LNCaP clone FGC (cell line): ENCODE data around the gene C2orf92.

Experiments
- DNase-seq: peaks from one replicate; pipeline ENCODE4 v3.0.0-alpha.2; 2011; ENCODE audit warnings: low read depth
- H3K4me3 ChIP-seq: 2 replicates; pipeline ENCODE4 v1.5.1; 2011; ENCODE audit warnings: mild to moderate bottlenecking, low read depth, low read length, control low read depth
- CTCF ChIP-seq: IDR thresholded peaks from 2 replicates; pipeline ENCODE4 v1.5.1; 2012; ENCODE audit warnings: mild to moderate bottlenecking; ENCODE audit not compliant: control insufficient read depth, insufficient read depth; ENCODE audit errors: extremely low read depth

Gene C2orf92

GRCh38 chr2:97703741-97704140 lies 34.2 kb downstream of the C2orf92 start:
- H3K4me3 ChIP-seq = no peak overlapping the region
- TF ChIP-seq CTCF = no peak
- DNase-seq = no peak

- TF ChIP-seq CTCF = no peak
- H3K4me3 ChIP-seq = no peak overlapping the region
- no peak for DNase-seq
These were observed 35.5 kb downstream of the C2orf92 start for GRCh38 chr2:97704989-97705388.

- DNase-seq = no peak
- no peak for TF ChIP-seq CTCF
- H3K4me3 ChIP-seq = no peak overlapping the region
These were observed 36.6 kb downstream of the C2orf92 start for GRCh38 chr2:97706112-97706511.

GRCh38 chr2:97706708-97707345 lies 37.3 kb downstream of the C2orf92 start:
- no peak overlapping the region for H3K4me3 ChIP-seq
- no peak for TF ChIP-seq CTCF
- DNase-seq = no peak

GRCh38 chr2:97707362-97708047 lies 38.0 kb downstream of the C2orf92 start:
- TF ChIP-seq CTCF = no peak

GRCh38 chr2:97708048-97708380 lies 38.5 kb downstream of the C2orf92 start:
- no peak overlapping the region for H3K4me3 ChIP-seq
- no peak for TF ChIP-seq CTCF
- DNase-seq = no peak

More at GRCh38 chr2:97707362-97708047, 38.0 kb downstream of the C2orf92 start:
- no peak overlapping the region for H3K4me3 ChIP-seq
- no peak for DNase-seq

- no peak for DNase-seq
- no peak for TF ChIP-seq CTCF
- no peak overlapping the region for H3K4me3 ChIP-seq
These were observed 39.1 kb downstream of the C2orf92 start for GRCh38 chr2:97708608-97709007.
